Measurements from ENCODE around the gene RASA1.

RASA1 gene

GRCh38 chr5:87276655-87277054 is 9.0 kb downstream of the RASA1 start:
- Histone ChIP-seq H3K79me2 (ENCODE audit: insufficient read depth, low read length) (peaks cover 92% of the 10 kb centered on the region), H3K27ac (ENCODE audit: low read length) (no peak overlapping the region), H2AFZ (ENCODE audit: low read depth, low read length) (no peak overlapping the region), H3K9ac (ENCODE audit: low read depth, low read length) (no peak overlapping the region), H3K4me1 (ENCODE audit: insufficient read depth, low read length) (peaks cover 7% of the 10 kb centered on the region; the same call in 1 of the 2 replicates), H3K27me3 (ENCODE audit: insufficient read depth, low read length, poor library complexity) (no peaks in the 10 kb centered on the region), H3K9me3 (ENCODE audit: insufficient read depth, low read length, severe bottlenecking) (no peaks in the 10 kb centered on the region), H3K4me3 (ENCODE audit: low read depth in 1 of 2, low read length in 2 of 2) (no peak overlapping the region), H4K20me1 (ENCODE audit: insufficient read depth, low read length) (peaks cover 17% of the 10 kb centered on the region), H3K4me2 (ENCODE audit: insufficient read depth, low read length) (no peak overlapping the region), H3K36me3 (ENCODE audit: insufficient read depth, low read length) (peaks cover 6% of the 10 kb centered on the region; the same call in 1 of the 2 replicates)
- no peak for DNase-seq
- TF ChIP-seq EZH2 (IDR thresholded peaks at IDR 0.05; ENCODE audit: borderline replicate concordance, low read depth, low read length, severe bottlenecking) (no peak), CTCF (IDR thresholded peaks at IDR 0.05; ENCODE audit: borderline replicate concordance, extremely low read depth, low read length, poor library complexity, severe bottlenecking) (no peak)
- no peak for ATAC-seq (ENCODE audit: insufficient read depth, low read depth)

- H3K4me3 ChIP-seq (ENCODE audit: low read depth in 1 of 2, low read length in 2 of 2) = no peak overlapping the region
- peaks cover 6% of the 10 kb centered on the region; the same call in 1 of the 2 replicates for H3K36me3 ChIP-seq (ENCODE audit: insufficient read depth, low read length)
- H3K4me1 ChIP-seq (ENCODE audit: insufficient read depth, low read length) = peaks cover 5% of the 10 kb centered on the region; the same call in 1 of the 2 replicates
- no peak overlapping the region for H3K27ac ChIP-seq (ENCODE audit: low read length)
- no peak overlapping the region for H3K9ac ChIP-seq (ENCODE audit: low read depth, low read length)
- peaks cover 18% of the 10 kb centered on the region for H4K20me1 ChIP-seq (ENCODE audit: insufficient read depth, low read length)
- no peak overlapping the region for H2AFZ ChIP-seq (ENCODE audit: low read depth, low read length)
- no peaks in the 10 kb centered on the region for H3K27me3 ChIP-seq (ENCODE audit: insufficient read depth, low read length, poor library complexity)
- peaks cover 91% of the 10 kb centered on the region for H3K79me2 ChIP-seq (ENCODE audit: insufficient read depth, low read length)
- no peaks in the 10 kb centered on the region for H3K9me3 ChIP-seq (ENCODE audit: insufficient read depth, low read length, severe bottlenecking)
- DNase-seq (no peak), ATAC-seq (ENCODE audit: insufficient read depth, low read depth) (no peak)
- TF ChIP-seq EZH2 (IDR thresholded peaks at IDR 0.05; ENCODE audit: borderline replicate concordance, low read depth, low read length, severe bottlenecking) (no peak), CTCF (IDR thresholded peaks at IDR 0.05; ENCODE audit: borderline replicate concordance, extremely low read depth, low read length, poor library complexity, severe bottlenecking) (no peak)
- H3K4me2 ChIP-seq (ENCODE audit: insufficient read depth, low read length) = no peak overlapping the region
Measured at GRCh38 chr5:87277279-87277835, 9.7 kb downstream of the RASA1 start.

GRCh38 chr5:87278590-87279100 is 11.0 kb downstream of the RASA1 start:
- H3K9me3 ChIP-seq (ENCODE audit: insufficient read depth, low read length, severe bottlenecking) = no peaks in the 10 kb centered on the region
- no peak overlapping the region for H3K9ac ChIP-seq (ENCODE audit: low read depth, low read length)
- TF ChIP-seq CTCF (IDR thresholded peaks at IDR 0.05; ENCODE audit: borderline replicate concordance, extremely low read depth, low read length, poor library complexity, severe bottlenecking) = no peak
- no peak for TF ChIP-seq EZH2 (IDR thresholded peaks at IDR 0.05; ENCODE audit: borderline replicate concordance, low read depth, low read length, severe bottlenecking)
- peaks cover 88% of the 10 kb centered on the region for H3K79me2 ChIP-seq (ENCODE audit: insufficient read depth, low read length)
- no peak overlapping the region for H2AFZ ChIP-seq (ENCODE audit: low read depth, low read length)
- H3K4me3 ChIP-seq (ENCODE audit: low read depth in 1 of 2, low read length in 2 of 2) = no peak overlapping the region
- no peak overlapping the region for H3K4me2 ChIP-seq (ENCODE audit: insufficient read depth, low read length)
- no peak for DNase-seq
- no peak overlapping the region for H3K27ac ChIP-seq (ENCODE audit: low read length)
- no peaks in the 10 kb centered on the region for H3K27me3 ChIP-seq (ENCODE audit: insufficient read depth, low read length, poor library complexity)
- peaks cover 6% of the 10 kb centered on the region; the same call in 1 of the 2 replicates for H3K36me3 ChIP-seq (ENCODE audit: insufficient read depth, low read length)
- no peak for ATAC-seq (ENCODE audit: insufficient read depth, low read depth)
- H3K4me1 ChIP-seq (ENCODE audit: insufficient read depth, low read length) = no peaks in the 10 kb centered on the region
- peaks cover 21% of the 10 kb centered on the region for H4K20me1 ChIP-seq (ENCODE audit: insufficient read depth, low read length)
